HAP-1 (cell line): ENCODE results near the gene ATP1B2.

Experiments used
- DNase-seq, 2 experiments: peaks; one replicate each; pipeline ENCODE4 v3.0.0-alpha.2; 2016 to 2020; ENCODE audit warnings: low spot score in 2 of 2
- H3K27me3 ChIP-seq: fragments of 250-450 bp; sonication (Bioruptor Pico); 2 replicates; pipeline ENCODE4 v1.5.1; 2020; ENCODE audit warnings: low read depth, mild to moderate bottlenecking, moderate library complexity
- H3K36me3 ChIP-seq: fragments of 250-450 bp; sonication (Bioruptor Pico); replicated peaks from 2 replicates; pipeline ENCODE4 v1.5.1; 2020; ENCODE audit warnings: mild to moderate bottlenecking
- H3K4me1 ChIP-seq: fragments of 250-450 bp; sonication (Bioruptor Pico); 2 replicates; pipeline ENCODE4 v1.5.1; 2020; ENCODE audit warnings: mild to moderate bottlenecking
- H3K4me3 ChIP-seq: fragments of 250-450 bp; sonication (Bioruptor Pico); 2 replicates; pipeline ENCODE4 v1.5.1; 2020; ENCODE audit warnings: mild to moderate bottlenecking, moderate library complexity
- H3K9me3 ChIP-seq: fragments of 250-450 bp; sonication (Bioruptor Pico); 2 replicates; pipeline ENCODE4 v1.5.1; 2020; ENCODE audit warnings: mild to moderate bottlenecking, moderate library complexity
- in situ Hi-C: fragments of 300-500 bp; cut with MboI; formaldehyde crosslinking; loops from 3 replicates; pipeline ENCODE4 v1.14.3; 2020; ENCODE audit warnings: low sequenced_read_pairs, inconsistent platforms, mixed read lengths

The ATP1B2 gene

DNA sequence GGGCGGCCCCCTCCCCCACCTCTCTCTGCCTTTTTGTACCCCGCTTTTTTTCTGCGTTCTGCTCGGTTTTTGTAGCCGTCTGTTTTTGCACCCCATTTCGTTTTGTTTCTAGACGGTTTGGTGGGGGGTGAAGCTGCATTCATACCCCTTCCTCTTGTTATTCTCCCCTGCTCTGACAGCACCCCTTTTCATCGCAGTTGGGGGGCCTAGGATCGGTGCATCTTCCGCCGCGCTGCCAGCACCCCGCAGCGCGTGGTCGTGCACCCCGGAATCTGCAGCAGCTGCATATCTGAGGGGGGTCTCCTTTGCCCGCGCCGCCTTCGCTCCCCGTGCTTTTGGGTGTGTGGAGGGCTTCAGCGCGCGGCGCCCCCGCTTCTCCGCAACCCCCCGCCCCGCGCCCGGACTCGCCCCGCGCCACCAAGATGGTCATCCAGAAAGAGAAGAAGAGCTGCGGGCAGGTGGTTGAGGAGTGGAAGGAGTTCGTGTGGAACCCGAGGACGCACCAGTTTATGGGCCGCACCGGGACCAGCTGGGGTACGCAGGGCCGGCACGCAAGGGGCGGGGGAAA, 455 bp downstream of the ATP1B2 start:
- Histone ChIP-seq H3K4me3 (peak overlapping the region; percentile 36), H3K36me3 (no peaks in the 10 kb centered on the region), H3K27me3 (peaks cover 12% of the 10 kb centered on the region), H3K4me1 (peaks cover 6% of the 10 kb centered on the region), H3K9me3 (no peaks in the 10 kb centered on the region)
- DNase-seq, result peak in 1 of 2 experiments; percentile 24
- in situ Hi-C loops, result no loop called here

- peak overlapping the region; percentile 36 for H3K4me3 ChIP-seq
- H3K27me3 ChIP-seq, result peaks cover 12% of the 10 kb centered on the region
- peaks cover 6% of the 10 kb centered on the region for H3K4me1 ChIP-seq
- in situ Hi-C loops, result no loop called here
- H3K9me3 ChIP-seq, result no peaks in the 10 kb centered on the region
- DNase-seq, result peak in 1 of 2 experiments; percentile 32
- H3K36me3 ChIP-seq, result no peaks in the 10 kb centered on the region
Measured at GRCh38 chr17:7651665-7652387, 1.1 kb downstream of the ATP1B2 start.

DNA sequence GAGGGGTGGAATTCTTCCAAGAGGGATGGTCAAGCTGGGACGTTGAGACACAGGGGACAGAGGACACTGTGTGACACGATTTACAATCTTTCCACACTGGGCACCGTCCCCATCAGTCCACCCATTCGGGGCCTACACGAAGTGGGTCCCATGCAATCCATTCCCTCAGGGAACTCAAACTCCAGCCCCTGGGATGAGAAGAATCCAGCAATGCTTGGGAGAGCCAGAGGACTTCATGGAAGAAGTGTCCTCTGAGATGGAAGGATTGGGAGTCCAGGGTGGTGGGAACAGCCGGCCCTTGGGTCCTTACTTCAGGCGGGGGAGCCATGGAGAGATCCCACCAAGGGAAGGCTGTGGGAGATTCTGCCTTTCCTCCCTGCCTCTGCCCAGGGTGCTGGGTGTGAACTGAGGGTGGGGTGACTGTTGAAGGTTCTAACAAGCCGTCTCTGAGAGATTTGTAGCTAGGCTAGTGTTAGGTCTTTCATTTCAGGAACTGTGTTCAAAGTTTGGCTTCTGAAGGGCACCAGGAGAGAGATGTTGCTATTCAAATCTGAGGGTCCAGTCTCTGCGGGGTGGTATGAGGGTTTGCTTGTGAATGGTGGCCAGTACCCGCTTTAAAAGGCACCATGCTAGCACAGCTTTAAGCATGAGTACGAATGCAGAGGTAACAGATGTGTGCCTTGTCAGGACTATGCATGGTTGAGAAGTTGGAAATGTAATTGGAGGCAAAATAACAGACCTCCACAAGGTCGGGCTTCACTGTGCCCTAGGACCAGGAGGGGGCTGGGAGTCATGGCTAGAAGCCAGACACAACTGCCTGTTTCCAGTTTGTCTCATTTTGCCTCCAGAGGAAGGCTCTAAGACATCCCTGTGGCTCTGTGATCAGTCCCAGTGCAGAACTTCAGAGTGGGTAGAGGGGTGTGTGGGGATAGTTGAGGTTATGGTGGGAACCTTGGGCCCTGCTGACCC, 1.9 kb downstream of the ATP1B2 start:
- Histone ChIP-seq H3K27me3 (peaks cover 12% of the 10 kb centered on the region), H3K36me3 (no peaks in the 10 kb centered on the region), H3K4me1 (peaks cover 12% of the 10 kb centered on the region), H3K9me3 (no peaks in the 10 kb centered on the region), H3K4me3 (no peak overlapping the region; the same call in 1 of the 2 replicates)
- DNase-seq, result no peak
- in situ Hi-C loops, result no loop called here

GRCh38 chr17:7654832-7655540, 4.3 kb downstream of the ATP1B2 start:
- H3K27me3 ChIP-seq, result peaks cover 12% of the 10 kb centered on the region
- no peaks in the 10 kb centered on the region for H3K9me3 ChIP-seq
- no peaks in the 10 kb centered on the region for H3K36me3 ChIP-seq
- in situ Hi-C loops, result no loop called here
- H3K4me3 ChIP-seq, result no peak overlapping the region
- DNase-seq, result no peak
- H3K4me1 ChIP-seq, result peaks cover 12% of the 10 kb centered on the region

DNA sequence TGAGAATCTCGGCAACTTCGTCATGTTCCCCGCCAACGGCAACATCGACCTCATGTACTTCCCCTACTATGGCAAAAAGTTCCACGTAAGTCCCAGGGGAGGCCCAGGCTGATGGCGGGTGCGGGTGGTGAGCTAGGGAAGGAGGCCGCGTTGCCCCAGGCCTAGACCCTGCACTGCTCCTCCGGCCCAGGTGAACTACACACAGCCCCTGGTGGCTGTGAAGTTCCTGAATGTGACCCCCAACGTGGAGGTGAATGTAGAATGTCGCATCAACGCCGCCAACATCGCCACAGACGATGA, 4.8 kb downstream of the ATP1B2 start:
- no peak for DNase-seq
- H3K36me3 ChIP-seq, result no peaks in the 10 kb centered on the region
- no peak overlapping the region for H3K4me3 ChIP-seq
- peaks cover 6% of the 10 kb centered on the region for H3K4me1 ChIP-seq
- in situ Hi-C loops, result no loop called here
- H3K9me3 ChIP-seq, result no peaks in the 10 kb centered on the region
- peaks cover 12% of the 10 kb centered on the region for H3K27me3 ChIP-seq

DNA sequence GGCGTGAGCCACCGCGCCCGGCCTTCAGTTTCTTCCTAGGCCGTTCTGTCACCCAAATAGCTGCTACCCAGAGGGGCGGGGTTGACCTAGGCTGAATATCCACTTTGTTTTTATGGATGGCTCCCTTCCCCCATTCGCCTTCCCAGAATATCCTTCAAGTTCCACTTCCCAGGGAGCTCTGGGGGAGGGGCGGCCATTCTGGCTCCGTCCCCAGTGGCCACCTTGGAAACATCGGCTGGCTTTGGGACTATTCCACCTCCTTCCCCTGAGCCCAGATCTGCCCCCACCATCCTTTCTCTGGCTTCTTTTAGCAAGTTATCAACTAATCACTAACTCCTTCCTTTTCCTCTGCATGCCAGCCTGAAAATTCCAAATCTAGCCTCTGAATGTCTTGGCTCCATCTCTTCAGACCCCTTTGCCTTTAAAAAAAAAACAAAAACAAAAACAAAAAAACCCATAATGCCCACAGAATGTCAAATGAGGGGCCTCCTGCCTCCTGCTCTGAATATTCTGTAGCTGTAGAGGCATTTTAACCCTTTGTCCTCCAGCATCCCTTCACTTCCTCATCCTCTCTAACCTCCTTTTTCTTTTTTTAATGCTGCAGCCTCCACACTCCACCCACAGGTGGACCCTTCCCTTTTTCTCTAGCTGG, 6.4 kb downstream of the ATP1B2 start:
- peaks cover 6% of the 10 kb centered on the region for H3K4me1 ChIP-seq
- peak; percentile 35 to 82 for DNase-seq
- no peaks in the 10 kb centered on the region for H3K36me3 ChIP-seq
- H3K27me3 ChIP-seq, result peaks cover 3% of the 10 kb centered on the region
- in situ Hi-C loops, result no loop called here
- no peaks in the 10 kb centered on the region for H3K9me3 ChIP-seq
- H3K4me3 ChIP-seq, result no peak overlapping the region

DNA sequence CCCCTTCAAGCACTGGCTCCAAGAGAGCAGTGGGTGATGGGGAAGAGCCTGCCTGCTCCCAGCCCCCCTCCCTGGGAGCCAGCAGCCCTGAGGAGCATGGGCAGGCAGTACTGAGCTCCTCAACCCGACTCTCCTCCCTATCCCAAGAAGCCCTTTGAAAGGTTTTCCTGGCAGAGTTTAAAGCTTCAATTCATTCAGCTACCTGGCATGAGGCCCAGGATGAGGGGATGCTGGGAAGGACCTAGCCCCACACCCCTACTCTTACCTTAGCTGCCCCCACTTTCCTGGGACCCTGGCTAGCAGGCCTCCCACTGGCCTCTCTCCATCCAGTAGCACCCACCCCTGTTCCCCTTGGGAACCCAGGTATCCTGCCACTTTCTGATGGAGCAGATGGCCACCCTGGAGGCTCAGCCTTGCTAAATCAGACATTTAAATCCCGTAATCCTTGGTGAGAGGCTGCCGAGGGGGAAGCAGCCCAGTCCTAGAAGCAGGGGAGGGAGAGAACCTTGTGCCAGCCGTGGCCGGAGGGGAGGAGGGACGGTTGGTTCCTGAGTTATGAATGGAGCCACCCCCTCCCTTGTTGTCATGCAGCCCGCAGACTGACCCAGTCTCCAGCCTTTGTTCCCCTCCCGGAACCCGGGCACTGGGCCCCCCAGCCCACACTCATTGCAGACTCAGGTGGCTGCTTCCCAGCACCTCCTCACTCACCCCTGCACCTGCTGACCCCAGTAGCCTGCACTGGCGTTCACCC, 17.1 kb downstream of the ATP1B2 start:
- no peak overlapping the region for H3K4me3 ChIP-seq
- no peaks in the 10 kb centered on the region for H3K4me1 ChIP-seq
- peaks cover 55% of the 10 kb centered on the region for H3K36me3 ChIP-seq
- DNase-seq, result no peak
- no peaks in the 10 kb centered on the region for H3K9me3 ChIP-seq
- no peaks in the 10 kb centered on the region for H3K27me3 ChIP-seq
- in situ Hi-C loops, result no loop called here

GRCh38 chr17:7668482-7668881, 17.8 kb downstream of the ATP1B2 start:
- Histone ChIP-seq H3K36me3 (peaks cover 61% of the 10 kb centered on the region), H3K9me3 (peaks cover 2% of the 10 kb centered on the region; the same call in 1 of the 2 replicates), H3K4me1 (no peaks in the 10 kb centered on the region), H3K27me3 (no peaks in the 10 kb centered on the region), H3K4me3 (no peak overlapping the region)
- in situ Hi-C loops, result no loop called here
- no peak for DNase-seq

- H3K36me3 ChIP-seq, result peaks cover 73% of the 10 kb centered on the region
- in situ Hi-C loops, result no loop called here
- peaks cover 9% of the 10 kb centered on the region for H3K4me1 ChIP-seq
- H3K9me3 ChIP-seq, result peaks cover 6% of the 10 kb centered on the region; the same call in 1 of the 2 replicates
- H3K27me3 ChIP-seq, result no peaks in the 10 kb centered on the region
- no peak overlapping the region for H3K4me3 ChIP-seq
- peak in 1 of 2 experiments; percentile 55 for DNase-seq
Measured at GRCh38 chr17:7673239-7673638, 22.5 kb downstream of the ATP1B2 start.

DNA sequence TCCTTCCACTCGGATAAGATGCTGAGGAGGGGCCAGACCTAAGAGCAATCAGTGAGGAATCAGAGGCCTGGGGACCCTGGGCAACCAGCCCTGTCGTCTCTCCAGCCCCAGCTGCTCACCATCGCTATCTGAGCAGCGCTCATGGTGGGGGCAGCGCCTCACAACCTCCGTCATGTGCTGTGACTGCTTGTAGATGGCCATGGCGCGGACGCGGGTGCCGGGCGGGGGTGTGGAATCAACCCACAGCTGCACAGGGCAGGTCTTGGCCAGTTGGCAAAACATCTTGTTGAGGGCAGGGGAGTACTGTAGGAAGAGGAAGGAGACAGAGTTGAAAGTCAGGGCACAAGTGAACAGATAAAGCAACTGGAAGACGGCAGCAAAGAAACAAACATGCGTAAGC, 24.2 kb downstream of the ATP1B2 start:
- H3K27me3 ChIP-seq, result no peaks in the 10 kb centered on the region
- no peak overlapping the region for H3K4me3 ChIP-seq

DNA sequence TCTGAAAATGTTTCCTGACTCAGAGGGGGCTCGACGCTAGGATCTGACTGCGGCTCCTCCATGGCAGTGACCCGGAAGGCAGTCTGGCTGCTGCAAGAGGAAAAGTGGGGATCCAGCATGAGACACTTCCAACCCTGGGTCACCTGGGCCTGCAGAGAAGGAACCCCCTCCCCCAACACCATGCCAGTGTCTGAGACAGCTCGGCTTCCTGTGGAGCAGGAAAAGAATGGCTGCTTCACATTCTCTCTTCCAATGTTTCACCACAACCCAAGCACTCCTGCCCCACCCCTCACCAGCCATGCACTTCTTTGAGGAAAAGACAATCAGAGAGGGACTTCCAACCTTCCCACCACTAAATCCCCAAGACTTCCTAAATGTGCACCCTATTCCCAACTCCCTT, 25.8 kb downstream of the ATP1B2 start:
- no peak overlapping the region for H3K4me3 ChIP-seq
- peaks cover 43% of the 10 kb centered on the region for H3K36me3 ChIP-seq
- in situ Hi-C loops, result no loop called here
- no peak for DNase-seq
- no peaks in the 10 kb centered on the region for H3K27me3 ChIP-seq
- peaks cover 9% of the 10 kb centered on the region for H3K4me1 ChIP-seq
- peaks cover 6% of the 10 kb centered on the region; the same call in 1 of the 2 replicates for H3K9me3 ChIP-seq

More for the DNA sequence above, 24.2 kb downstream of the ATP1B2 start:
- in situ Hi-C loops, result no loop called here
- H3K36me3 ChIP-seq, result peaks cover 59% of the 10 kb centered on the region
- peaks cover 9% of the 10 kb centered on the region for H3K4me1 ChIP-seq
- DNase-seq, result no peak
- H3K9me3 ChIP-seq, result peaks cover 6% of the 10 kb centered on the region; the same call in 1 of the 2 replicates

DNA sequence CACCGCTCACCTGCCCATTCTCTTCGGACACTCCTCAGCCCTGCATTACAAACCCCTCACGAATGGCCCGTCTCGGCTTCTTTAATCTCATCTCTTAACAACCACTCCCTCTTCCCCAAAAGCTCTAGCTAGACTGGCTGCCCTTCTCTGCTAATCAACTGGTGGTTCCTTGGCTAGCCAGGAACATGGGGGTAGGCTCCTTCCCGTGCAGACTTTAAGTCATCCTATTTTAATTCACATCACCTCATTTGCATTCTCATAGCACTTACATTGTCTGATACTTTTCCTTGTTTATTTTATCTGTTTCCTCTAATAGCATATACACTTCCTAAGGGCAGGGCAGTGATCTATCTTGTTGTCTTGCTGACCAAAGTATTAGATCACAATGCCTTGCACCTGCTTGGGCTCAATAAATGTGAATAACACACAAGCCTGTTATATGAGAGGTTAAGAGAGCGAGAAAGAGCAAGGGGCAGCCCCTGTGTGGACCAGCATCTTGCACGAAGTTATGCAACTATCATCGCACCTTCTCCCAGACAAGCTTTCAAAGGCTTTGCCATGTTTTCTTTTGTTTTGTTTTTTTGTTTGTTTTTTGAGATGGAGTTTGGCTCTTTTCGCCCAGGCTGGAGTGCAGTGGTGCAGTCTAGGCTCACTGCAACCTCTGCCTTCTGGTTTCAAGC, 26.8 kb downstream of the ATP1B2 start:
- H3K4me1 ChIP-seq, result peaks cover 9% of the 10 kb centered on the region
- no peaks in the 10 kb centered on the region for H3K27me3 ChIP-seq
- H3K9me3 ChIP-seq, result peaks cover 6% of the 10 kb centered on the region; the same call in 1 of the 2 replicates
- peak; percentile 18 to 38 for DNase-seq
- H3K4me3 ChIP-seq, result no peak overlapping the region
- H3K36me3 ChIP-seq, result peaks cover 33% of the 10 kb centered on the region
- in situ Hi-C loops, result no loop called here
